ENCODE measurements around the gene BAG2.

BAG2 gene

GRCh38 chr6:57173886-57174510 is 1.9 kb downstream of the BAG2 start:
- DNase-seq (ENCODE audit: low read depth in 2 of 2), result no peak

- DNase-seq (ENCODE audit: low read depth in 2 of 2), result no peak
These were observed 2.4 kb downstream of the BAG2 start for GRCh38 chr6:57174511-57174907.

GRCh38 chr6:57177545-57178265 is 5.6 kb downstream of the BAG2 start:
- no peak for DNase-seq (ENCODE audit: low read depth in 2 of 2)

- no peak for DNase-seq (ENCODE audit: low read depth in 2 of 2)
These were observed 8.5 kb downstream of the BAG2 start for GRCh38 chr6:57180596-57180995.

GRCh38 chr6:57182017-57182432 is 9.9 kb downstream of the BAG2 start:
- DNase-seq (ENCODE audit: low read depth in 2 of 2), result no peak

GRCh38 chr6:57183336-57183735 is 11.2 kb downstream of the BAG2 start:
- no peak for DNase-seq (ENCODE audit: low read depth in 2 of 2)

GRCh38 chr6:57190140-57190539 is 18.0 kb downstream of the BAG2 start:
- no peak for DNase-seq (ENCODE audit: low read depth in 2 of 2)

GRCh38 chr6:57193177-57193576 is 21.1 kb downstream of the BAG2 start:
- no peak for DNase-seq (ENCODE audit: low read depth in 2 of 2)

- no peak for DNase-seq (ENCODE audit: low read depth in 2 of 2)
These were observed 23.3 kb downstream of the BAG2 start for GRCh38 chr6:57195457-57195856.

GRCh38 chr6:57198926-57199636 is 27.0 kb downstream of the BAG2 start:
- no peak for DNase-seq (ENCODE audit: low read depth in 2 of 2)

GRCh38 chr6:57201718-57202117 is 29.6 kb downstream of the BAG2 start:
- no peak for DNase-seq (ENCODE audit: low read depth in 2 of 2)

- no peak for DNase-seq (ENCODE audit: low read depth in 2 of 2)
These were observed 33.6 kb downstream of the BAG2 start for GRCh38 chr6:57205550-57206328.

GRCh38 chr6:57207141-57207540 is 35.0 kb downstream of the BAG2 start:
- no peak for DNase-seq (ENCODE audit: low read depth in 2 of 2)

- no peak for DNase-seq (ENCODE audit: low read depth in 2 of 2)
These were observed 35.7 kb downstream of the BAG2 start for GRCh38 chr6:57207872-57208271.

GRCh38 chr6:57209030-57209429 is 36.9 kb downstream of the BAG2 start:
- DNase-seq (ENCODE audit: low read depth in 2 of 2), result no peak

GRCh38 chr6:57210060-57210459 is 37.9 kb downstream of the BAG2 start:
- no peak for DNase-seq (ENCODE audit: low read depth in 2 of 2)

- no peak for DNase-seq (ENCODE audit: low read depth in 2 of 2)
These were observed 43.1 kb downstream of the BAG2 start for GRCh38 chr6:57215260-57215659.

GRCh38 chr6:57216235-57217101 is 44.3 kb downstream of the BAG2 start:
- no peak for DNase-seq (ENCODE audit: low read depth in 2 of 2)

- no peak for DNase-seq (ENCODE audit: low read depth in 2 of 2)
These were observed 45.1 kb downstream of the BAG2 start for GRCh38 chr6:57217270-57217669.

GRCh38 chr6:57220083-57220703 is 48.1 kb downstream of the BAG2 start:
- DNase-seq (ENCODE audit: low read depth in 2 of 2), result no peak

All from stimulated activated CD4-positive, alpha-beta T cell treated with anti-CD3 and anti-CD28 coated beads, Interleukin-1b, Interleukin-23, amount 100 ng/mL, for 4 hours (primary cell).